Progenitor cell of endocrine pancreas (in vitro differentiated cells): ENCODE results near the gene TRPV2. TPM values are rescaled to one million over a fixed set of nuclear protein-coding genes. Genes with fewer than 3 reads are reported as not detected.

Experiments used
- DNase-seq: peaks from one replicate; pipeline ENCODE4 v3.0.0; 2021; ENCODE audit warnings: low spot score; ENCODE audit not compliant: unreplicated experiment
- H3K27ac Mint-ChIP-seq: 2 replicates; pipeline ENCODE4 v1.8.0; 2021; ENCODE audit warnings: mild to moderate bottlenecking, moderate library complexity, mixed read lengths
- H3K27me3 Mint-ChIP-seq: 2 replicates; pipeline ENCODE4 v1.8.0; 2021; ENCODE audit warnings: mixed read lengths
- H3K36me3 Mint-ChIP-seq: 2 replicates; pipeline ENCODE4 v1.8.0; 2022; ENCODE audit warnings: mixed read lengths; ENCODE audit not compliant: insufficient read depth
- H3K4me1 Mint-ChIP-seq: 2 replicates; pipeline ENCODE4 v1.8.0; 2021; ENCODE audit warnings: low read depth, mixed read lengths
- H3K4me3 Mint-ChIP-seq: 2 replicates; pipeline ENCODE4 v1.8.0; 2021; ENCODE audit warnings: low read depth, mild to moderate bottlenecking, moderate library complexity, mixed read lengths
- H3K9me3 Mint-ChIP-seq: 2 replicates; pipeline ENCODE4 v1.8.0; 2021; ENCODE audit warnings: low read depth, mixed read lengths
- total RNA-seq: library from RNA; stranded (reverse); gene quantifications from 2 replicates; pipeline ENCODE4 v1.2.1, GENCODE V29; 2021
- TF ChIP-seq, protein P1 (sequence below): fragments of 200-600 bp; sonication (generic); IDR thresholded peaks from one replicate; pipeline ENCODE4 v1.5.0; 2021; ENCODE audit warnings: antibody characterized with exemption, mild to moderate bottlenecking; ENCODE audit not compliant: unreplicated experiment

Gene TRPV2
- total RNA-seq, 1 donor from 2014 or later = 2.1 TPM

DNA sequence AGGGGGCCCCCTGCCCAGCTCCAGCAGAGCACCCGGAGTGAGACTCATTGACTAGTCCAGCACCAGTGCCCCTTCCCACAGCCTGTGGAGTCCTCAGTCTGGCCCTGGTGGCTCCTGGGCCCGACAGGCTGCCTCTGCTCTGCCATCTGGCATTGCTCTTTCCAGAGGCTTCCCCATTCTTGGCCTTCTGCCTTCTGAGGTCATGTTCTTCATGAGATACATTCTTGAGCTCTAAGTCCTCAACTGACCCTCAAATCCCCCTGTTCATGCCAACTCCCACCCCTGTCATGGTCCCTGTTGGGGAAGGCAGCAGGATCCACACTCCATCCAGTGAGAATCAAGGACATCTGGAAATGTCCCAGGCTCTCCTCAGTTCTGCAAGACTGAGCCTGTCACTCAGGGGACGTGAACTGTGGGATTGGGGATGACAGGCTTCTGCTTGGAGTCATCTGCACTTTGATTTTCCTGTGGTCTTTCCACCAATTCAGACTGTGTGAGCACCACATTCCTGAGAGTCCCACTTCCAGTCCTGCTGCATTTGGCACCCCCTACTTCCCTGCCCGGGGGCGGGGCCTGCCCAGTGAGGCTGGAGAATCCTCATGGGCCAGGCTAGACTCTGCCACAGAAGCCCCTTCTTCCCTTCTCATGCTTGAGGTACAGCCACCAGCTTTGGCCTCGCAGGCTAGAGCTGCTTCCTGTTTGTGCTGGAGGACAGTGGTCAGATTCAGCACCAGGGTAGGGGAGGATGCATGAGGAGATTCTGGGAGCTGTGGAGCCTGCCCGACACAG lies 2.7 kb downstream of the TRPV2 start:
- H3K4me3 Mint-ChIP-seq = no peak overlapping the region
- no peaks in the 10 kb centered on the region for H3K4me1 Mint-ChIP-seq
- no peaks in the 10 kb centered on the region for H3K36me3 Mint-ChIP-seq
- H3K27me3 Mint-ChIP-seq = peaks cover 6% of the 10 kb centered on the region
- TF ChIP-seq, protein P1, sequence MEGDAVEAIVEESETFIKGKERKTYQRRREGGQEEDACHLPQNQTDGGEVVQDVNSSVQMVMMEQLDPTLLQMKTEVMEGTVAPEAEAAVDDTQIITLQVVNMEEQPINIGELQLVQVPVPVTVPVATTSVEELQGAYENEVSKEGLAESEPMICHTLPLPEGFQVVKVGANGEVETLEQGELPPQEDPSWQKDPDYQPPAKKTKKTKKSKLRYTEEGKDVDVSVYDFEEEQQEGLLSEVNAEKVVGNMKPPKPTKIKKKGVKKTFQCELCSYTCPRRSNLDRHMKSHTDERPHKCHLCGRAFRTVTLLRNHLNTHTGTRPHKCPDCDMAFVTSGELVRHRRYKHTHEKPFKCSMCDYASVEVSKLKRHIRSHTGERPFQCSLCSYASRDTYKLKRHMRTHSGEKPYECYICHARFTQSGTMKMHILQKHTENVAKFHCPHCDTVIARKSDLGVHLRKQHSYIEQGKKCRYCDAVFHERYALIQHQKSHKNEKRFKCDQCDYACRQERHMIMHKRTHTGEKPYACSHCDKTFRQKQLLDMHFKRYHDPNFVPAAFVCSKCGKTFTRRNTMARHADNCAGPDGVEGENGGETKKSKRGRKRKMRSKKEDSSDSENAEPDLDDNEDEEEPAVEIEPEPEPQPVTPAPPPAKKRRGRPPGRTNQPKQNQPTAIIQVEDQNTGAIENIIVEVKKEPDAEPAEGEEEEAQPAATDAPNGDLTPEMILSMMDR = no peak
- no peak for DNase-seq
- H3K9me3 Mint-ChIP-seq = no peaks in the 10 kb centered on the region
- H3K27ac Mint-ChIP-seq = no peak overlapping the region

DNA sequence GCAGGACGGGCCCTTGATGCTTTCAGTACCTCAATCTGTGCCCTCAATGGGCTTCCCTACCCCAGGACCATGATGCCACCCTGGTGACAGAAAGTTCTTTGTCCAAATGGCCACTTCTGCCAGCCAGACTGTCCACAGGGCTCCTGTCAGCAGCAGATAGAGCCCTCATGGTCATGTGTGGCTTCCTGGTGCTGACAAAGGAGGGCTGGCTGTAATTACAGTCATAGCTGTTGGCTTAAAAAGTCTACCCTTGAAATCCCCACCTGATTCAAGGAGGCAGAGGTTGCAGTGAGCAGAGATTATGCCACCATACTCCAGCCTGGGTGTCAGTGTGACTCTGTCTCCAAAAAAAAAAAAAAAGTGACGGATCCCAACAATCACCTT lies 3.3 kb downstream of the TRPV2 start:
- H3K36me3 Mint-ChIP-seq = no peaks in the 10 kb centered on the region
- no peak for DNase-seq
- TF ChIP-seq, protein P1 = no peak
- no peak overlapping the region for H3K4me3 Mint-ChIP-seq
- no peaks in the 10 kb centered on the region for H3K9me3 Mint-ChIP-seq
- H3K4me1 Mint-ChIP-seq = no peaks in the 10 kb centered on the region
- peaks cover 6% of the 10 kb centered on the region for H3K27me3 Mint-ChIP-seq
- H3K27ac Mint-ChIP-seq = no peak overlapping the region

DNA sequence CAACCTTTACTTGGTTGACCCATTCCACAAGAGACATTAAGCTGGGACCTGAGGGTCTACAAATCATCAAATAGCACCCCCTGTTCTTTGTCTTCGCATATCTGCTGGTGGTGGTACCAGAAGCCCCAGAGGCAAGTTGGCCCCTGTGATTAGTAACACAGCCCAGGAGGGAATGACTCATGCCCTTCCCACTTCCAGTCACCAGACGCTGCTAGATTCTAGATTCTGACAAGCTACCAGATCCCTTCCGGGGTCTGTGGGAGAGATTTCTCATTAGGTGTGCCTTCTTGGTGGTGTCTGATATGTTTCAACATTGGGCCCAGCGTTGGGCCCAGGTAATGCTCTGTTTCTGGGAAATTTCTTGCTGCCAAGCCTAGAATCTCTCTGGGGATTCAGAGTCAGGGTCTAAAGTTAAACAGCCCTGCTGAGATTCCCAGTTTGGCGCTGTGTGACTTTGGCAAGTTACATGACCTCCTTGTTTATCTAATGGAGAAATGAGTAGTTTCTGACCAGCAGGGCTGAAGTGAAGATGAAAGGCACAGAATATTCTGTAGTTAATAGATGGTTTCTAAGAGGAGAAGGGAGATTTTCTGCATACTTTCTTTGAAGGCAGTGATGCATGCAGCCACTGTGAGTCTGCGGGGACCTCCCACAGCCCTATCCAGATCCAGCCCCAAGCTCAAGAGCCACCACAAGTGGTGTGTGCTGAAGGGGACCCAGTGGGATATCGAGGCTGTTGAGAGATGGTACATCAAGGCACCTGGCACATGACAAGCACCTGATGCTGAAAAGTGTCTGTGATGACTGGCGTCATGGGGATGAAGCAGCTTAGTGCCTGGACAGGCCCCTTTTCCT lies 3.9 kb downstream of the TRPV2 start:
- TF ChIP-seq, protein P1 = no peak
- H3K36me3 Mint-ChIP-seq = no peaks in the 10 kb centered on the region
- no peak overlapping the region for H3K27ac Mint-ChIP-seq
- H3K4me3 Mint-ChIP-seq = no peak overlapping the region
- no peaks in the 10 kb centered on the region for H3K4me1 Mint-ChIP-seq
- no peaks in the 10 kb centered on the region for H3K9me3 Mint-ChIP-seq
- DNase-seq = no peak
- peaks cover 3% of the 10 kb centered on the region for H3K27me3 Mint-ChIP-seq

DNA sequence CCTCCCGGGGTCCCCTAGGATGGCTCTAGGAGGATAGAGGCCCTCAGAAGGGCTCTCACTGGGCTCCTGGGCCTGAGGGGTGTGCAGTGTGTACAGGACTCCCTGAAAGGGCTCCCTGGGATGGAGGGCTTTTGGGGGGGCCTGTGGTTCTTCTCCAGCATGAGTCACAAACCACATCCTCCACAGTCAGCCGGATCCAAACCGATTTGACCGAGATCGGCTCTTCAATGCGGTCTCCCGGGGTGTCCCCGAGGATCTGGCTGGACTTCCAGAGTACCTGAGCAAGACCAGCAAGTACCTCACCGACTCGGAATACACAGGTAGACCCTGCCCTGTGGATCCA lies 4.5 kb downstream of the TRPV2 start:
- no peaks in the 10 kb centered on the region for H3K9me3 Mint-ChIP-seq
- H3K4me1 Mint-ChIP-seq = no peaks in the 10 kb centered on the region
- TF ChIP-seq, protein P1 = no peak
- H3K36me3 Mint-ChIP-seq = no peaks in the 10 kb centered on the region
- no peak for DNase-seq
- no peak overlapping the region for H3K4me3 Mint-ChIP-seq
- no peak overlapping the region for H3K27ac Mint-ChIP-seq
- H3K27me3 Mint-ChIP-seq = no peaks in the 10 kb centered on the region

DNA sequence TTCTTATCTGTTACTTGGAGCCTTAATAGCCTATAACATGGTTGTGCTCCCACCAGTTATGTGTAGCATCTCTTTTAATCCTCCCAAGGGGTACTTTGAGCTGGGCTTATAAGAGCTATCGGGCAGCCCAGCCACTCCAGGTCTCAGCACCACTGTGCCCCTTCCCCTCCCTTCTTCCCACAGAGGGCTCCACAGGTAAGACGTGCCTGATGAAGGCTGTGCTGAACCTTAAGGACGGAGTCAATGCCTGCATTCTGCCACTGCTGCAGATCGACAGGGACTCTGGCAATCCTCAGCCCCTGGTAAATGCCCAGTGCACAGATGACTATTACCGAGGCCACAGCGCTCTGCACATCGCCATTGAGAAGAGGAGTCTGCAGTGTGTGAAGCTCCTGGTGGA lies 7.0 kb downstream of the TRPV2 start:
- Mint-ChIP-seq H3K4me3 (no peak overlapping the region), H3K9me3 (no peaks in the 10 kb centered on the region), H3K36me3 (no peaks in the 10 kb centered on the region), H3K4me1 (peaks cover 7% of the 10 kb centered on the region), H3K27ac (no peak overlapping the region), H3K27me3 (no peaks in the 10 kb centered on the region)
- no peak for DNase-seq
- TF ChIP-seq, protein P1 = no peak
